GM12872 (cell line): ENCODE data around the gene IL2RA.

Experiments used
- TF ChIP-seq, protein P1 (sequence below): IDR thresholded peaks from 3 replicates; pipeline ENCODE4 v1.5.1; 2011; ENCODE audit warnings: low read depth, mild to moderate bottlenecking, low read length, moderate library complexity; ENCODE audit not compliant: insufficient read depth

IL2RA gene

DNA sequence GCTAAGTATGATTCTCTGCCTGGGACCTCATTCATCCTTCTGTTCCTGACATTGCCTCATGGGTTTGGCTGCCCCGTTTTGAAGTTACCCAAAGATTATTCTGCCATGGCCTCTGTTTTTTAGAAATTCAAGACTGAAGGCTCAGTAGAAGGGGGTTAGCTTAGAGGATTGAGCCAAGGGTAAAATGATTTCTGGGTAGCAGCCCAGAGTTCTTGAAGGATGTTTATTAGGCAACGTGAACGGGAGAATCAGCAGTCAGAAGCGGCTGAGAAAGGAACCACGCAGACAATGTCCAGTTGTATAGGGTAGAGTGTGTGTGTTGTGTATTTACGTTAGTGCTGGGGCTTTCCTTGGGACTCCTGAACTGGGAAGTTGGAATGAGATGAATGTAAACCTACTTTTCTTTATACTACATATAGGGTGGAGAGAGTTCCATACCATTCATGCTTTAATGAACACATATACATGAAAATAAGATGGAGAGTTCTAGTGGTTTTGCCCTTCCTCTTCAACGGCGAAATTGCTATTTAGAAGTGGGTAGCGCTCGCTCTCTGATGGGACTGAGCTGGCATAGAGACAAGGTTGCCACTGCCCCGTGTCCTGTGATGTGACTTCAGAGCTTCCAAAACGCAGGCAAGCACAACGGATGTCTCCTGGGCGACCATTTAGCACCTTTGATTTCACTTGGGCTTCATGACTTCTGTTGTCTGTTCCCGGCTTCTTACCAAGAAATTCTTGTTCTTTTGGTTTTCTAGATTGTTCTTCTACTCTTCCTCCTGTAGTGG lies 49.9 kb downstream of the IL2RA start:
- TF ChIP-seq, protein P1, sequence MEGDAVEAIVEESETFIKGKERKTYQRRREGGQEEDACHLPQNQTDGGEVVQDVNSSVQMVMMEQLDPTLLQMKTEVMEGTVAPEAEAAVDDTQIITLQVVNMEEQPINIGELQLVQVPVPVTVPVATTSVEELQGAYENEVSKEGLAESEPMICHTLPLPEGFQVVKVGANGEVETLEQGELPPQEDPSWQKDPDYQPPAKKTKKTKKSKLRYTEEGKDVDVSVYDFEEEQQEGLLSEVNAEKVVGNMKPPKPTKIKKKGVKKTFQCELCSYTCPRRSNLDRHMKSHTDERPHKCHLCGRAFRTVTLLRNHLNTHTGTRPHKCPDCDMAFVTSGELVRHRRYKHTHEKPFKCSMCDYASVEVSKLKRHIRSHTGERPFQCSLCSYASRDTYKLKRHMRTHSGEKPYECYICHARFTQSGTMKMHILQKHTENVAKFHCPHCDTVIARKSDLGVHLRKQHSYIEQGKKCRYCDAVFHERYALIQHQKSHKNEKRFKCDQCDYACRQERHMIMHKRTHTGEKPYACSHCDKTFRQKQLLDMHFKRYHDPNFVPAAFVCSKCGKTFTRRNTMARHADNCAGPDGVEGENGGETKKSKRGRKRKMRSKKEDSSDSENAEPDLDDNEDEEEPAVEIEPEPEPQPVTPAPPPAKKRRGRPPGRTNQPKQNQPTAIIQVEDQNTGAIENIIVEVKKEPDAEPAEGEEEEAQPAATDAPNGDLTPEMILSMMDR: no peak

DNA sequence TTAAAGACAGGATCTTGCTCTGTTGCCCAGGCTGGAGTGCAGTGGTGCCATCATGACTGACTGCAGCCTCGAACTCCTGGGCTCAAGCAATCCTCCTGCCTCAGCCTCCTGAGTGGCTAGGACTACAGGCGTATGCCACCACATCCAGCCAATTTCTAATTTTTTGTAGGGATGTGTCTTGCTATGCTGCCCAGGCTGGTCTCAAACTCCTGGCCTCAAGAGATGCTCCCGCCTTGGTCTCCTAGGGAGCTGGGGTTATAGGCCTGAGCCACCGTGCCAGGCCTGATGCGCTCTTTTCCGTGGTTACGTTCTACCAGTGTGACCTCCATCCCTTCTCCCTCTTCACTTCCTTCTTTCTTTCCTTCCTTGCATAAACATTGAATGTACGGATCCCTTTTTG lies 50.6 kb downstream of the IL2RA start:
- TF ChIP-seq, protein P1: no peak

DNA sequence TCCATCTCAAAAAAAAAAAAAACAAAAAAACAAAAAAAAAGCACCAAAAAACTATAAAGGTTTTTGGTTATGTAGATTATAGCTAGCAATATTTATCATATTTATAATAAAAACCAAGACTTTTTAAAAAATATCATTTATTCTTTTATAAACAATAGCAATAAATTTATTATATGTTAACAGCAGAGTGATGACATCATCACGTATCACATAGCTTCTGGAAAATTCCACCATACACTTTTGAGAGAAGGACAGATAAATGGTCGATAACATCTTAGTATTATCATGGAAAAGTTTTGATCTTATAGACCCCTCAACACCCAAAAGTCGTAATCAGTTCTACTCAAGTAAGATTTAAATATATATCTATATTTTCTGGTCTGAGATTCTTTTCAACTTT lies 51.6 kb downstream of the IL2RA start:
- TF ChIP-seq, protein P1: no peak

DNA sequence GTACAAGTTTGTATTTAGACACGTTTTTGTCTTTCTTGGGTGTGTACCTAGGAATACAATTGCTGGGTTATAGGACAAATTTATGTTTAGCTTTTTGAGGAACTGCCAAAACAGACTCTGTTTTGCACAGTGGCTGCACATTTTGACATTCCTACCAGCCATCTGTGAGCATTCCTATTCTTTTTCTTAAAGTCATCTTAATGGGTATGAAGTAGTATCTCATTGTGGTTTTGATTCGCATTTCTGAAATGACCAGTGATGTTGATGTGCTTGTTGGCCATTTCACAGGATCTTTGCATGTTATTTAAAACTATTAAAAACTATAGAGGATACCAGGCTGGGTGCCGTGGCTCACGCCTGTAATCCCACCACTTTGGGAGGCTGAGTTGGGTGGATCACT lies 52.2 kb downstream of the IL2RA start:
- TF ChIP-seq, protein P1: no peak

DNA sequence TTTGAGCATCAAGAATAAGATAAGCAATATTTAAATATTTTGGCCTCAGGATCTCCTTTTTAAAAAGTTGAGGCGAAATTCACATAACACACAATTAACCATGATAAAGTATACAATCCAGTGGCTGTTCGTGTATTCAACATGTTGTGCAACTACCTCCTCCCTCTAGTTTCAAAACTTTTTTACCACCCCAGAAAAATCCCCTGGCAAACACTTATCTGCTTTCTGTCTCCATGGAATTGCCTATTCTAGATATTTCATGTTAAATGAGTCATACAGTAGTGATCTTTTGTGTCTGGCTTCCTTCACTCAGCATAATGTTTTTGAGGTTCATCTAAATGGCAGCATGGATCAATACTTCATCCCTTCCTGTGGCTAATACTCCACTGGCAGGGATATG lies 53.0 kb downstream of the IL2RA start:
- TF ChIP-seq, protein P1: no peak

DNA sequence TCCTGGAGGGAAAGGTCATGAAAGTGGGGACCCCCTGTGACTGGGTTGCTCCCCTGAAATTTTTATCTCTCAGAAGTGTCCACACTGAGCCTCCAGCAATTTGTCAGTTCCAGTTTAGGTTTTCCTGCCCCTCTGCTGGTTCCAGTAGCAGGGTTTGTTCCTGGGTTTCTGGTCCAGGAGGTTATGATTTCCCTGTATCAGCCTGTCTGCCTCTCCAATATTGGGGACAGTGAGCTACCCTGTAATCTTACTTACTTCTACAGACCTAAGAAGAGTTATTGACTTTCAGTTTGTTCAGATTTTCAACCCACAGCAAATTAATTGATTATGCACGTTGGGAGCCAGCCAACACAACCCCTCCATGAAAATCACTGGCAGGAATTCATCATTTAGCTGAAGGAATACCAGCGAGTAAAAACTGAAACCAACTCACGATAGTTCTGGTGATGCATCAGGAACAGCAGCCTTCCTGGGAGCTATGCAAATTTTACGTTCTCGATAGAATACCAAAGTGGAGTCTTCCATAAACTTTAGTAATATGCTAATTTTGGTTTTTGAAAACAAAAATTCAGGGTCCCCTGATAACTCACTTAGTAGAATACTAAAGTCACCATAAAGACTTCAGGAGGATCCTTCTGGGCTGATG lies 53.5 kb downstream of the IL2RA start:
- TF ChIP-seq, protein P1: no peak

DNA sequence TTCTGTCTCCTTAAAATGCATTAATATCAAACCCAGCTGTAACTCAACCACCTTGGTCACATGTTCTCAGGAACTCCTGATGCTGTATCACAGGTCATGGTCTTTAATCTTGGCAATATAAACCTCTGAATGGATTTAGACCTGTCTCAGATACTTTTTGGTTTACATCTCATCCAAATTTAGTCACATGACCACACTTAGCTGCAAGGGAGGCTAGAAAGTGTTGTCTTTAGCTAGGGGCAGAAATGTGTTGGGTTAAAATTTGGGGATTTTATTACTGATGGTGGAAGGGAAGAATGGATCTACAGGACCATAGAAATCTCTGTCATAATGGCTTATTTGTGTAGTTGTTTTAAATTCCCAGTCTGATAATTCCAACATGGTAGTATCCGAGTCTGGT lies 55.2 kb downstream of the IL2RA start:
- TF ChIP-seq, protein P1: no peak
